GM12891 (cell line): ENCODE results near the gene CBFB. TPM values are rescaled to one million over a fixed set of nuclear protein-coding genes. Genes with fewer than 3 reads are reported as not detected.
"Not testable (repeated sequence)": the region's sequence is repeated elsewhere in the genome, so short reads cannot be mapped to it uniquely, and the experiment has no call there.

ENCODE experiments used
- DNase-seq: peaks from one replicate; pipeline ENCODE4 v3.0.0; 2011; ENCODE audit warnings: low spot score; ENCODE audit not compliant: insufficient read length
- FAIRE-seq: peaks from 2 replicates; lab custom pipeline; 2011; peaks lifted over from hg19 to GRCh38; lab: Jason Lieb, UNC
- PAX5 ChIP-seq: IDR thresholded peaks from 2 replicates; pipeline ENCODE4 v1.6.1; 2011; ENCODE audit warnings: low read length, moderate library complexity, mild to moderate bottlenecking; ENCODE audit not compliant: insufficient read depth, severe bottlenecking
- POLR2A ChIP-seq: IDR thresholded peaks from 2 replicates; pipeline ENCODE4 v1.6.1; 2011; ENCODE audit warnings: low read depth, low read length, control low read depth
- POLR2AphosphoS5 ChIP-seq: IDR thresholded peaks from 2 replicates; pipeline ENCODE4 v1.6.1; 2011; ENCODE audit warnings: low read depth, low read length, control low read depth
- POU2F2 ChIP-seq: IDR thresholded peaks from 2 replicates; pipeline ENCODE4 v1.6.1; 2011; ENCODE audit warnings: low read depth, mild to moderate bottlenecking, control low read depth, low read length, moderate library complexity
- SPI1 ChIP-seq: IDR thresholded peaks from 2 replicates; pipeline ENCODE4 v1.6.1; 2011; ENCODE audit warnings: low read depth, low read length, control low read depth
- TAF1 ChIP-seq: IDR thresholded peaks from 2 replicates; pipeline ENCODE4 v1.6.1; 2011; ENCODE audit warnings: low read depth, low read length, control low read depth
- polyA plus RNA-seq: library from polyadenylated mRNA; unstranded; fragments of >200 nt; gene quantifications from one replicate; pipeline ENCODE4 v1.2.1, GENCODE V29; 2012; ENCODE audit warnings: low read depth, missing spikeins, inconsistent platforms; ENCODE audit not compliant: missing spikeins

CBFB gene
- 28.7 TPM for polyA plus RNA-seq

DNA sequence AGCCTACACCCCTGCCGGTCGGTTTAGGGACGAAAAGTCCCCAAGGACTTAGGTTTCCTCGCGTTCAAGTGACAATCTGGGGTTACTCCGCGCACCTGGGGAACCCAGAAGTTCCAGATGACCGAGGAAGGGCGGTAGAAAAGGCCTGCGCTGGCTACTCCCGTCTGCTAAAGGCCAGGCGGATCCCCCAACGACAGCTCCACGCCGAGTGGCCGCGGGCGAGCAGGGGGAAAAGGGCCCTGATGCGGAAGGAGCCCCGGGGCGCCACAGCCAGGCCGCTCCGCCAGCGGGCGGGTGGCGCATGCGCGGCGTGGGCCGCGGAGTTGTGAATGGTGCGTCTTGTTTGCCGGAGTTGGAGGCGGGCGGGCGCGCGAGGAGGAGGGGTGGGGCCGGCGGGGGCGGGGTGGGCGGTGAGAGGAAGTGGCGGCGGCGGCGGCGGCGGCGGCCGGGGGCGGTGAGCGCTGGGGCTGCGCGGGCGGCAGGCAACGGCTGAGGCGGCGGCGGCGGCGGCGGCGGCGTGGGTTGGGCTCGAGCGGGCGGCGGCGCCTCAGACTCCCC is at the start of gene CBFB:
Gene CBFB, plus strand, starts transcription at position 454 of the 558 bp plus-strand sequence. CDS start 259 bp downstream, outside the sequence.
- peak; percentile 94 for FAIRE-seq
- DNase-seq = peak; percentile 98
- peak; percentile 87 for TF ChIP-seq TAF1
- peak; percentile 93 for TF ChIP-seq POLR2AphosphoS5
- TF ChIP-seq SPI1 = no peak
- peak; percentile 85; the same call in 1 of the 2 replicates for TF ChIP-seq POU2F2
- TF ChIP-seq POLR2A = peak; percentile 91; the same call in 1 of the 2 replicates
- TF ChIP-seq PAX5 = no peak

DNA sequence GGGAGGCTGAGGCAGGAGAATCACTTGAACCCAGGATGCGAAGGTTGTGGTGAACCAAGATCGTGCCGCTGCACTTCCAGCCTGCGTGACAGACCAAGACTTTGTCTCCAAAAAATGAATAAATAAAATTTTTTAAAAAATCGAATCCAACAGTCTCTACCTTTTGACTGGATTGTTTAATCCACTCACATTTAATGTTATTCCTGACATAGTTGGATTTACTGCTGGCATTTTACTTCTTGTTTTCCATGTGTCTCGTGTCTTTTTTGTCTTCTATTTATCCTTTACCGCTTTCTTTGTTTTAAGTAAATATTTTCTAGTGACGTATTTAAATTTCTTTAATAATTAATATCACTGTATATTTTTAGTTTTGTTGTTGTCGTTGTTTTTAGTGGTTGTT is 45.9 kb upstream of the CBFB start:
- no peak for TF ChIP-seq PAX5
- no peak for TF ChIP-seq POLR2A
- no peak for TF ChIP-seq POLR2AphosphoS5
- no peak for TF ChIP-seq TAF1
- no peak for TF ChIP-seq POU2F2
- no peak for TF ChIP-seq SPI1
- no peak for FAIRE-seq
- no peak for DNase-seq

DNA sequence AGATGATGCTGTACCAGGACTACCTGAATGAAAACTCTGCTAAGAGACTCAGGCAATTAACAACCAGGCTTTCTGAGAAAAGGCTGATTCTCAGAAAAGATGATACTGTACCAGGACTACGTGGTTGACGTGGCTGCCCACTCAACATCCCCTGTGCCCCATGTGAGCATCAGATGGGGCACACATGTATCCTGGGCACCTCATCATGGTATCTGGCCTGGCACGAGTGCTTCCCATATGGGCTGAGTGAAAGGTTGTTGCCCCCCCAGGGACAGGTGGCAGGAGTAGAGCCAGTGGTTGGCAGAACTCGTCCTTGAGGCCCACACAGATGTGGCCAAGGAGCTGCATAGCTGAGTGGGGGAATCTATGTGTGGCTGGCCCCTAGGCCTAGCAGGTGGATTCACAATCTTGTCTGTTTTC is 44.0 kb upstream of the CBFB start:
- FAIRE-seq (no peak), DNase-seq (no peak)
- TF ChIP-seq POLR2AphosphoS5 (no peak), PAX5 (no peak), TAF1 (no peak), POU2F2 (no peak), SPI1 (no peak), POLR2A (no peak)

DNA sequence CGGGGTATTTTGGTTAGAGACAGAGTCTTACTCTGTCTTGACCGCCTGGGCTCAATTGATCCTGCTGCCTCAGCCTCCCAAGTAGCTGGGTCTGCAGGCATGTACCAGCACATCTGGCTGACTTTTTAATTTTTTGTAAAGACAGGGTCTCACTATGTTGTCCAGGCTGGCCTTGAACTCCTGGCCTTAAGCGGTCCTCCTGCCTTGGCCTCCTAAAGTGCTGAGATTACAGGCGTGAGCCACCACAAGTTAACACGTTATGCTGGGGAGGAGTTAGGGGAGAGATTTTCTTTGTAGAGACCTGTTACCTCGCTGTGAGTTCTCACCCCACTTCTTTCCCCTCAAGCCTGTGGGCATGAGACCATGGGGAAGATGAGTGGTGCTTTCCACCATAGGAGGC is 42.4 kb upstream of the CBFB start:
- no peak for FAIRE-seq
- no peak for DNase-seq
- TF ChIP-seq PAX5 (no peak), POLR2A (no peak), TAF1 (no peak), POLR2AphosphoS5 (no peak), POU2F2 (no peak), SPI1 (no peak)

DNA sequence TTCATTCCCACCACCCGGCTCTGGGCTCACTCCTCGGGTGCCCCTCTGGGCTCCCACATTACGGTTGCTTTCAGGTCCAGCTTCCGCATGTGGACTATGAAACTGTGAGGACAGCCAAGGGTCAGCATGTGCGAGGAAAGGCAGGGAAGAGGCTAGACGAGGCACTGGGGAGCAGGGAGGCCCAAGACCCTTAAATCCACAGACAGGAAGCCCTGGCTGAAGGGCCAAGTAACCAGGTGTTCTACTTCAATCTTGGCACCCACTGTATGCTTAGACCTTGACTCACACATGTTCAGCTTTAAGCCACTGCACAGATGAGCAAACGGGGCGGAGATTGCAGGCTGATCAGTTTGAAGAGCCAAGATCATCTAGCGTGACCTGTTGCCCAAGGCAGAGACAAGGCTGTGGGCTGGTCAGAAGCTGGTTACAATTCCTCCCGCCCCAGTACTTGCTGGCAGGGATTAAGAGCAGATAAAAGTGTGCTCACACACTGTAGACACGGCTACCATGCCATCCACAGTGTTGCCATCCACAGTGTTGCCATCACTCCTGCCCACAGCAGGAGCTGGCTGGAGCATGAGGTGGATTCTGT is 40.7 kb upstream of the CBFB start, which contains the start of gene CES4A:
Gene CES4A, plus strand, starts transcription at position 393 of the 592 bp plus-strand sequence. Its CDS starts 184 bp downstream, at position 577.
- no peak for TF ChIP-seq POLR2AphosphoS5
- FAIRE-seq (no peak), DNase-seq (no peak)

DNA sequence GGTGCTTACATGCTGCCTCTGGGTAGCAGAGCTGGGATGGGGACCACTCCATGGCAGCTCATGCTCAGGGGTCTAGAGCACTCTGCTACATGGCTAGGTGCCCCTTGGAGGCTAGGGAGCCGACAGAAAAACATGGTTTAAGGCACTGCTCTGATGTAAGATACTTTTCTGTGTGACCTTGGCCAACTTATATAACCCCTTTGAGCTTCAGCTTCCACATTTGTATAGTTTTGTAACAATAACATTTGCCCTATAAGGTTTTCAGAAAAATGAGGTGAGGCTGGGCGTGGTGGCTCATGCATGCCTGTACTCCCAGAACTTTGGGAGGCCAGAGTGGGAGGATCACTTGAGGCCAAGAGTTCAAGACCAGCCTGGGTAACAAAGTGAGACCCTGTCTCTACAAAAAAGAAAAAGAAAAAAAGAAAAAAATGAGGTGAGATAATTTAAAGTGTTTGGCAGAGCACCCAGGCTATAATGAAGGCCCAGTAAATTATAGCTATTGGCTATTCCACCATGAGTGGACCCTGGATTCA is 37.3 kb upstream of the CBFB start:
- no peak for FAIRE-seq
- no peak for DNase-seq
- TF ChIP-seq SPI1 (no peak), POLR2AphosphoS5 (no peak), POU2F2 (no peak), TAF1 (no peak), PAX5 (no peak), POLR2A (no peak)

DNA sequence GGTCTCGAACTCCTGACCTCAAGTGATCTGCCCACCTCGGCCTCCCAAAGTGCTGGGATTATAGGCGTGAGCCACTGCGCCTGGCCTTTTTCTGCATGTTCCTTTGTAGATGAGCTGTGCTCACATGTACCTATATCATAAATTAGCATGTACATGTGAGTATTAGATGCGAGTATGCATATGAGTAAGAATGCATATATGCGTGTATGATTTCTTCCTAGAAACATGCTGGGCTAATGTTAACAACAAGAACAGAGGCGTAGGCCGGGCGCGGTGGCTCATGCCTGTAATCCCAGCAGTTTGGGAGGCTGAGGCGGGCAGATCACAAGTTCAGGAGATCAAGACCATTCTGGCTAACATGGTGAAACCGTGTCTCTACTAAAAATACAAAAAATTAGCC is 35.4 kb upstream of the CBFB start:
- DNase-seq, FAIRE-seq: not testable (repeated sequence)

DNA sequence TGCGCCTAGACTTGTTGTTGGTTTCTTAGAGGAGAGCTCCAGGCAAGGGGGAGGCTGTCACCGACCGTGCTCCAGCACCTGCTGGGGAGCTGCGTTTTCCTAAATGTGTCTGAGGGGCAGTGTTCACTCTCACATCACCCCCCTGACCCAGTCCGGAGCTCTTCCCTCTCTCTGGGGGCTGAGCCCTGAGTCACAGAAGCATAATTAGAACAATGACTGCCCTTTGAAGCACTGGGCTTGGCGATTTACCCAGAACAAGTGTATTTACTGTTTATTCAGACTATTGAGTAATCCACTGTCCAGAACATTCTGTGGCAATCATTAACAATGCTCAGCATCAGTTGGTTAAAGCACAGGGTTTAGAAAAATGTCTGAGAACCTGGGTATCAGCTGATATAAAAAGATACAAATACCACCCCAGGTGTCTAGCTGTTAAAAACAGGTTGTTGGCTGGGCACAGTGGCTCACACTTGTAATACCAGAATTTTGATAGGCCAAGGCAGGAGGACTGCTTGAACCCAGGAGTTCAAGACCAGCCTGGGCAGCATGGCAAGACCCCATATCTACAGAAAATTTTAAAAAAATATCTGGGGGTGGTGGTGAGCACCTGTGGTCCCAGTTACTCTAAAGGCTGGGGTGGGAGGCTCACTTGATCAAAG is 32.5 kb upstream of the CBFB start:
- TF ChIP-seq POLR2A = no peak
- no peak for TF ChIP-seq PAX5
- TF ChIP-seq POLR2AphosphoS5 = no peak
- no peak for TF ChIP-seq POU2F2
- no peak for TF ChIP-seq SPI1
- no peak for TF ChIP-seq TAF1
- DNase-seq (no peak), FAIRE-seq (no peak)

DNA sequence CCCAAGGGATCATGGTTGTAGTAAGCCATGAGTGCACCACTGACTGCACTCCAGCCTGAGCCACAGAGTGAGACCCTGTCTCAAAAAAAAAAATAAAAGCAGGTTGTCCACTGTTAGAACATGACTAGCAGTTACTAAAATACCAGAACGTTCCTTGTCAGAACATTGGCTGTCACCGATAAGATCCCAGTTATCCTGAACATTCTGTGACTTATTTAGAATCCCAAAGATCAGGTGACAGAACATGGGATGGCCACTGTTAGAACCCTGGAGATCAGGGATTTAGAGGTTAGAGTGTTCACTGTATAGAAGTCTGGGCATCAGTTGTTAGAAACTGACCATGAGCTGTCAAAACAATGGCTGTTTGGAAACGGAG is 32.0 kb upstream of the CBFB start:
- DNase-seq (no peak), FAIRE-seq (no peak)
- no peak for TF ChIP-seq POU2F2
- no peak for TF ChIP-seq PAX5
- no peak for TF ChIP-seq POLR2AphosphoS5
- no peak for TF ChIP-seq POLR2A
- no peak for TF ChIP-seq TAF1
- no peak for TF ChIP-seq SPI1
